ENCODE results near the gene ARMC7. TPM values are rescaled to one million over a fixed set of nuclear protein-coding genes. Genes with fewer than 3 reads are reported as not detected.
"Not testable (repeated sequence)": the region's sequence is repeated elsewhere in the genome, so short reads cannot be mapped to it uniquely, and the experiment has no call there.

The ARMC7 gene
- total RNA-seq, 2 donors from 2014 or later, result 13.3 to 13.7 TPM

GRCh38 chr17:75071478-75072271 lies 38.1 kb upstream of the ARMC7 start:
- not testable (repeated sequence) for H3K27me3 Mint-ChIP-seq; H3K36me3 Mint-ChIP-seq; H3K4me1 Mint-ChIP-seq (ENCODE audit: low read depth in 2 of 2); ATAC-seq; H3K4me3 Mint-ChIP-seq; H3K9me3 Mint-ChIP-seq; DNase-seq (ENCODE audit: low spot score)
- H3K27ac Mint-ChIP-seq, result peak overlapping the region in 1 of 2 donors; percentile 47

GRCh38 chr17:75072909-75073308 lies 36.9 kb upstream of the ARMC7 start:
- H3K4me1 Mint-ChIP-seq (ENCODE audit: low read depth in 2 of 2); H3K36me3 Mint-ChIP-seq; H3K4me3 Mint-ChIP-seq; H3K27ac Mint-ChIP-seq; DNase-seq (ENCODE audit: low spot score); ATAC-seq; H3K27me3 Mint-ChIP-seq; H3K9me3 Mint-ChIP-seq: not testable (repeated sequence)

- H3K27ac Mint-ChIP-seq, result no peak overlapping the region
- no peak overlapping the region for H3K4me3 Mint-ChIP-seq
- DNase-seq (ENCODE audit: low spot score) (no peak), ATAC-seq (no peak)
- H3K4me1 Mint-ChIP-seq (ENCODE audit: low read depth in 2 of 2), result peaks cover 0 to 4% of the 10 kb centered on the region in 2 donors
- H3K27me3 Mint-ChIP-seq, result no peaks in the 10 kb centered on the region
- no peaks in the 10 kb centered on the region for H3K9me3 Mint-ChIP-seq
- H3K36me3 Mint-ChIP-seq, result no peaks in the 10 kb centered on the region
Observed at GRCh38 chr17:75073618-75074047, 36.1 kb upstream of the ARMC7 start.

GRCh38 chr17:75074532-75074931 lies 35.2 kb upstream of the ARMC7 start:
- H3K27ac Mint-ChIP-seq, result no peak overlapping the region
- H3K4me1 Mint-ChIP-seq (ENCODE audit: low read depth in 2 of 2), result peaks cover 0 to 4% of the 10 kb centered on the region in 2 donors
- H3K9me3 Mint-ChIP-seq, result no peaks in the 10 kb centered on the region
- H3K27me3 Mint-ChIP-seq, result no peaks in the 10 kb centered on the region
- no peak for ATAC-seq
- H3K4me3 Mint-ChIP-seq, result no peak overlapping the region
- H3K36me3 Mint-ChIP-seq, result no peaks in the 10 kb centered on the region
- DNase-seq (ENCODE audit: low spot score), result no peak

- DNase-seq (ENCODE audit: low spot score) (no peak), ATAC-seq (no peak)
- no peak overlapping the region for H3K27ac Mint-ChIP-seq
- no peaks in the 10 kb centered on the region for H3K9me3 Mint-ChIP-seq
- no peaks in the 10 kb centered on the region for H3K27me3 Mint-ChIP-seq
- H3K36me3 Mint-ChIP-seq, result no peaks in the 10 kb centered on the region
- H3K4me1 Mint-ChIP-seq (ENCODE audit: low read depth in 2 of 2), result peaks cover 0 to 4% of the 10 kb centered on the region in 2 donors
- H3K4me3 Mint-ChIP-seq, result no peak overlapping the region
Observed at GRCh38 chr17:75075597-75076336, 34.0 kb upstream of the ARMC7 start.

GRCh38 chr17:75077072-75077495 lies 32.7 kb upstream of the ARMC7 start:
- H3K27ac Mint-ChIP-seq, result peak overlapping the region in 1 of 2 donors; percentile 49
- peak overlapping the region; percentile 81 for H3K4me3 Mint-ChIP-seq
- no peaks in the 10 kb centered on the region for H3K27me3 Mint-ChIP-seq
- no peaks in the 10 kb centered on the region for H3K9me3 Mint-ChIP-seq
- peaks cover 0 to 4% of the 10 kb centered on the region in 2 donors for H3K4me1 Mint-ChIP-seq (ENCODE audit: low read depth in 2 of 2)
- ATAC-seq (peak in 1 of 2 donors; percentile 2), DNase-seq (ENCODE audit: low spot score) (no peak)
- no peaks in the 10 kb centered on the region for H3K36me3 Mint-ChIP-seq

- Mint-ChIP-seq H3K27ac (peak overlapping the region; percentile 49 to 64), H3K9me3 (no peaks in the 10 kb centered on the region), H3K4me1 (ENCODE audit: low read depth in 2 of 2) (peaks cover 0 to 4% of the 10 kb centered on the region in 2 donors), H3K27me3 (peaks cover 0 to 2% of the 10 kb centered on the region in 2 donors), H3K36me3 (no peaks in the 10 kb centered on the region), H3K4me3 (peak overlapping the region; percentile 81)
- ATAC-seq (peak; percentile 91 to 92), DNase-seq (ENCODE audit: low spot score) (peak; percentile 75)
Observed at GRCh38 chr17:75077496-75078283, 32.1 kb upstream of the ARMC7 start.

GRCh38 chr17:75078284-75079022 lies 31.3 kb upstream of the ARMC7 start:
- Mint-ChIP-seq H3K27me3 (peaks cover 0 to 2% of the 10 kb centered on the region in 2 donors), H3K36me3 (no peaks in the 10 kb centered on the region), H3K27ac (no peak overlapping the region), H3K4me3 (no peak overlapping the region), H3K9me3 (no peaks in the 10 kb centered on the region), H3K4me1 (ENCODE audit: low read depth in 2 of 2) (peaks cover 0 to 4% of the 10 kb centered on the region in 2 donors)
- DNase-seq (ENCODE audit: low spot score) (no peak), ATAC-seq (no peak)

- peaks cover 0 to 4% of the 10 kb centered on the region in 2 donors for H3K4me1 Mint-ChIP-seq (ENCODE audit: low read depth in 2 of 2)
- no peak overlapping the region for H3K27ac Mint-ChIP-seq
- peaks cover 0 to 2% of the 10 kb centered on the region in 2 donors for H3K27me3 Mint-ChIP-seq
- H3K4me3 Mint-ChIP-seq, result no peak overlapping the region
- H3K9me3 Mint-ChIP-seq, result no peaks in the 10 kb centered on the region
- no peaks in the 10 kb centered on the region for H3K36me3 Mint-ChIP-seq
- ATAC-seq (no peak), DNase-seq (ENCODE audit: low spot score) (no peak)
Observed at GRCh38 chr17:75079023-75079373, 30.8 kb upstream of the ARMC7 start.

- ATAC-seq (no peak), DNase-seq (ENCODE audit: low spot score) (no peak)
- H3K4me3 Mint-ChIP-seq, result no peak overlapping the region
- H3K36me3 Mint-ChIP-seq, result no peaks in the 10 kb centered on the region
- peaks cover 0 to 2% of the 10 kb centered on the region in 2 donors for H3K27me3 Mint-ChIP-seq
- H3K9me3 Mint-ChIP-seq, result no peaks in the 10 kb centered on the region
- H3K27ac Mint-ChIP-seq, result no peak overlapping the region
- H3K4me1 Mint-ChIP-seq (ENCODE audit: low read depth in 2 of 2), result peaks cover 6 to 10% of the 10 kb centered on the region in 2 donors
Observed at GRCh38 chr17:75081611-75082540, 27.9 kb upstream of the ARMC7 start.

- peaks cover 6 to 11% of the 10 kb centered on the region in 2 donors for H3K4me1 Mint-ChIP-seq (ENCODE audit: low read depth in 2 of 2)
- H3K36me3 Mint-ChIP-seq, result no peaks in the 10 kb centered on the region
- no peak overlapping the region for H3K4me3 Mint-ChIP-seq
- H3K27me3 Mint-ChIP-seq, result peaks cover 0 to 2% of the 10 kb centered on the region in 2 donors
- ATAC-seq (no peak), DNase-seq (ENCODE audit: low spot score) (no peak)
- H3K27ac Mint-ChIP-seq, result no peak overlapping the region
- H3K9me3 Mint-ChIP-seq, result no peaks in the 10 kb centered on the region
Observed at GRCh38 chr17:75082683-75083082, 27.1 kb upstream of the ARMC7 start.

- Mint-ChIP-seq H3K9me3 (no peaks in the 10 kb centered on the region), H3K4me1 (ENCODE audit: low read depth in 2 of 2) (peaks cover 9 to 16% of the 10 kb centered on the region in 2 donors), H3K4me3 (no peak overlapping the region), H3K27me3 (peaks cover 0 to 2% of the 10 kb centered on the region in 2 donors), H3K36me3 (no peaks in the 10 kb centered on the region), H3K27ac (no peak overlapping the region)
- DNase-seq (ENCODE audit: low spot score), result no peak
- no peak for ATAC-seq
Observed at GRCh38 chr17:75084039-75084660, 25.6 kb upstream of the ARMC7 start.
